Measurements from ENCODE around the gene BPIFB6.

The BPIFB6 gene

GRCh38 chr20:33005908-33006775 lies 25.3 kb upstream of the BPIFB6 start:
- no peaks in the 10 kb centered on the region for H3K4me1 Mint-ChIP-seq
- no peak overlapping the region for H3K4me3 Mint-ChIP-seq
- TF ChIP-seq CTCF (IDR thresholded peaks at IDR 0.05; ENCODE audit: unreplicated experiment in 3 of 3): no peak
- H3K27ac Mint-ChIP-seq: no peak overlapping the region
- H3K36me3 Mint-ChIP-seq (ENCODE audit: low read depth): no peaks in the 10 kb centered on the region
- H3K9me3 Mint-ChIP-seq: peaks cover 4% of the 10 kb centered on the region
- H3K27me3 Mint-ChIP-seq (ENCODE audit: low read depth): no peaks in the 10 kb centered on the region

DNA sequence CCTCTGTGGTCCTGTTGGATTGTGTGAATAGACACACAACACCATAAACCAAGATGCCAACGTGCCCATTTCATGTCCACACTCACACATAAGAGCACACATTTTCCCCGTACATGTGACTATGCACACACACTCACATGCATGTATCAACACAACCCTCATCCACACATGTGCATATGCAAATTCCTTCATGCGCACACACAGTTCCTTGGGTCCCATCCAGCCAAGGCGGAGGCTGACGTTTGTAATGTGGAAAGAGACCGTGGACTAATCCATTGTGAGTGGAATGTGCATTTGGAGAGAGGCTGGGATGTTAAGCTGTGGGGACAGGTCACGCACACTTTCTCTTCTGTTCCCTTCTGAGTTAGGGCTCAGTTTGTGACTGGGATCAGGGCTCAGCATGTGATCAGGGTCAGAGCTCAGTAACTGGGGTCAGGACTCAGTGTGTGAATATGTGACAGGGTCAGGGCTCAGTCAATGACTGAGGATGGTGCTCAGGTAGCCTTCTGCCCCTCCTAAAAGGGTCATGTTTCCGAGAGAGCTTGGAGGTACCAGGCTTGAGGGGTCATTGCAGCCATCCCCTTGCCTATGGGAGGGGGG lies 24.6 kb upstream of the BPIFB6 start:
- no peak for TF ChIP-seq CTCF (IDR thresholded peaks at IDR 0.05; ENCODE audit: unreplicated experiment in 3 of 3)
- Mint-ChIP-seq H3K27me3 (ENCODE audit: low read depth) (peaks cover 2% of the 10 kb centered on the region), H3K4me3 (no peak overlapping the region), H3K27ac (no peak overlapping the region), H3K4me1 (no peaks in the 10 kb centered on the region), H3K9me3 (peaks cover 4% of the 10 kb centered on the region), H3K36me3 (ENCODE audit: low read depth) (no peaks in the 10 kb centered on the region)

- peaks cover 5% of the 10 kb centered on the region for H3K27me3 Mint-ChIP-seq (ENCODE audit: low read depth)
- H3K9me3 Mint-ChIP-seq: peaks cover 4% of the 10 kb centered on the region
- H3K36me3 Mint-ChIP-seq (ENCODE audit: low read depth): no peaks in the 10 kb centered on the region
- TF ChIP-seq CTCF (IDR thresholded peaks at IDR 0.05; ENCODE audit: unreplicated experiment in 3 of 3): no peak
- H3K4me3 Mint-ChIP-seq: no peak within 1 kb of the TSS
- no peak within 1 kb of the TSS for H3K27ac Mint-ChIP-seq
- H3K4me1 Mint-ChIP-seq: no peaks in the 10 kb centered on the region
Observed at GRCh38 chr20:33007376-33008335, 23.8 kb upstream of the BPIFB6 start, which contains the start of gene BPIFB2. Gene BPIFB2, plus strand, starts transcription at chr20:33007704. Its CDS starts 871 bp downstream, at chr20:33008575.

DNA sequence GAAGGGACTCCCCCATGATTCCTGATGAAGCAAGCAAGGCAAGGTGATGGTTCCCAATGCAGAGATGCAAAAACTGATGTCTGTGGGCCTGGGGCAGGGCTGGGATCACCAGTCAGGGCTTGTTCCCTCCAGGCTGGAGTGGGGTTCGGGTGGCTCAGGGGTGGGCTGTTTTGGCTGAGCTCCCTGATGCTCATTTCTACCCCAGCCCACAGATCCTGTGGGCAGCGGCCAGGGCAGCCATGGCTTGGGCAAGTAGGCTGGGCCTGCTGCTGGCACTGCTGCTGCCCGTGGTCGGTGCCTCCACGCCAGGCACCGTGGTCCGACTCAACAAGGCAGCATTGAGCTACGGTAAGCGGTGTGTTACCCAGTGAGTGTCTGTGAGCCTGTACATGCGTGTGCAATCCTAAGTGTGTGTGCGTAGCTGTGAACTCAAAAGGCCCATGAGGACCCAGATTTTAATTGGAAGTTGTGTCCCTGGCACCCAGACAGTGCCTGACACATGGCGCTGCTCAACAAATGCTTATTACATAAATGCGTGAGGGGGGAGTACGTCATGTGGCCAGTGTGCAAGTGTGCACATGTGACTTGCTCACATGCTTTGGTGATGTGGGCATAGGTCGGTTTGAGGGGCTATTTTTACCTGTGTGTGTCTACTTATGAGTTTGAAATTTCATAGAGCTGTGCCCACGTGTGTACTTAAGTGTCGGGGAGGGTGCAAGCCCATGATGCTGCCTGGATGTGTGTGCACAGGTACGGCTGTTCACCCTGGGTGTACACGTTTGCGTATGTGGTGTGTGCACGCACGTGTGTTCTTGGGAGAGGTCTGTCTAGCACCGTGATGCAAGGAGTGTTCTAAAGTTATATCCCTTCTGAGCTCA lies 22.9 kb upstream of the BPIFB6 start:
- Mint-ChIP-seq H3K27me3 (ENCODE audit: low read depth) (peaks cover 5% of the 10 kb centered on the region), H3K36me3 (ENCODE audit: low read depth) (no peaks in the 10 kb centered on the region), H3K9me3 (peaks cover 4% of the 10 kb centered on the region), H3K4me1 (no peaks in the 10 kb centered on the region), H3K27ac (no peak overlapping the region), H3K4me3 (no peak overlapping the region)
- TF ChIP-seq CTCF (IDR thresholded peaks at IDR 0.05; ENCODE audit: unreplicated experiment in 3 of 3): no peak
